ENCODE measurements around the gene NMUR1. TPM values are rescaled to one million over a fixed set of nuclear protein-coding genes. Genes with fewer than 3 reads are reported as not detected.

The NMUR1 gene
- total RNA-seq, 2 donors from 2014 or later: 0.07 to 0.29 TPM

GRCh38 chr2:231576465-231576864 lies 46.2 kb upstream of the NMUR1 start:
- peaks cover 4% of the 10 kb centered on the region for H3K27me3 Mint-ChIP-seq (ENCODE audit: insufficient read depth)
- no peak overlapping the region for H3K4me3 Mint-ChIP-seq
- Histone ChIP-seq H3K9me3 (ENCODE audit: control insufficient read depth, low read length) (no peaks in the 10 kb centered on the region), H3K9ac (ENCODE audit: extremely low read depth, low read length, poor library complexity, severe bottlenecking) (peak overlapping the region; percentile 1), H3K36me3 (ENCODE audit: control insufficient read depth, insufficient read depth, low read length) (no peaks in the 10 kb centered on the region), H3K4me1 (ENCODE audit: control insufficient read depth, insufficient read depth, low read length) (peaks cover 3% of the 10 kb centered on the region), H3K4me3 (ENCODE audit: low read length) (no peak overlapping the region), H3K27me3 (ENCODE audit: control insufficient read depth, insufficient read depth, low read length, poor library complexity, severe bottlenecking) (no peaks in the 10 kb centered on the region), H3K27ac (ENCODE audit: low read depth, low read length) (peak overlapping the region; percentile 30)
- DNase-seq: no peak
- H3K9me3 Mint-ChIP-seq: peaks cover 6% of the 10 kb centered on the region
- WGBS, 2 experiments (ENCODE audit: insufficient coverage in 1 of 2, insufficient read length in 1 of 2): 90% methylated on average over 4 of the region's 4 CpGs; no CpG with 5 or more reads in 1 of the 2 experiments
- H3K4me1 Mint-ChIP-seq: peaks cover 28% of the 10 kb centered on the region
- H3K36me3 Mint-ChIP-seq (ENCODE audit: low read depth): peaks cover 2% of the 10 kb centered on the region
- TF ChIP-seq CTCF (conservative IDR thresholded peaks at IDR 0.05): no peak
- peak overlapping the region; percentile 23 for H3K27ac Mint-ChIP-seq

- Histone ChIP-seq H3K36me3 (ENCODE audit: control insufficient read depth, insufficient read depth, low read length) (no peaks in the 10 kb centered on the region), H3K27me3 (ENCODE audit: control insufficient read depth, insufficient read depth, low read length, poor library complexity, severe bottlenecking) (no peaks in the 10 kb centered on the region), H3K27ac (ENCODE audit: low read depth, low read length) (no peak overlapping the region), H3K9me3 (ENCODE audit: control insufficient read depth, low read length) (no peaks in the 10 kb centered on the region), H3K4me1 (ENCODE audit: control insufficient read depth, insufficient read depth, low read length) (peaks cover 3% of the 10 kb centered on the region), H3K9ac (ENCODE audit: extremely low read depth, low read length, poor library complexity, severe bottlenecking) (no peak overlapping the region), H3K4me3 (ENCODE audit: low read length) (no peak overlapping the region)
- no peak for TF ChIP-seq CTCF (conservative IDR thresholded peaks at IDR 0.05)
- 95 to 97% methylated on average over 5 to 10 of the region's 10 CpGs for WGBS, 2 experiments (ENCODE audit: insufficient coverage in 1 of 2, insufficient read length in 1 of 2)
- H3K27ac Mint-ChIP-seq: peak overlapping the region; percentile 23
- no peak for DNase-seq
- H3K36me3 Mint-ChIP-seq (ENCODE audit: low read depth): peaks cover 2% of the 10 kb centered on the region
- H3K4me1 Mint-ChIP-seq: peaks cover 28% of the 10 kb centered on the region
- H3K9me3 Mint-ChIP-seq: peaks cover 6% of the 10 kb centered on the region
- H3K4me3 Mint-ChIP-seq: no peak overlapping the region
- H3K27me3 Mint-ChIP-seq (ENCODE audit: insufficient read depth): peaks cover 3% of the 10 kb centered on the region
Measured at GRCh38 chr2:231575612-231576256, 45.5 kb upstream of the NMUR1 start.

- Mint-ChIP-seq H3K27ac (peak overlapping the region; percentile 79), H3K9me3 (peaks cover 3% of the 10 kb centered on the region), H3K4me3 (no peak overlapping the region), H3K4me1 (peaks cover 31% of the 10 kb centered on the region), H3K36me3 (ENCODE audit: low read depth) (peaks cover 2% of the 10 kb centered on the region), H3K27me3 (ENCODE audit: insufficient read depth) (no peaks in the 10 kb centered on the region)
- TF ChIP-seq CTCF (conservative IDR thresholded peaks at IDR 0.05): no peak
- peak; percentile 69 for DNase-seq
- no peak overlapping the region for H3K27ac ChIP-seq (ENCODE audit: low read depth, low read length)
- H3K36me3 ChIP-seq (ENCODE audit: control insufficient read depth, insufficient read depth, low read length): no peaks in the 10 kb centered on the region
- no peaks in the 10 kb centered on the region for H3K9me3 ChIP-seq (ENCODE audit: control insufficient read depth, low read length)
- H3K4me1 ChIP-seq (ENCODE audit: control insufficient read depth, insufficient read depth, low read length): peaks cover 3% of the 10 kb centered on the region
- H3K9ac ChIP-seq (ENCODE audit: extremely low read depth, low read length, poor library complexity, severe bottlenecking): no peak overlapping the region
- no peak overlapping the region for H3K4me3 ChIP-seq (ENCODE audit: low read length)
- no peaks in the 10 kb centered on the region for H3K27me3 ChIP-seq (ENCODE audit: control insufficient read depth, insufficient read depth, low read length, poor library complexity, severe bottlenecking)
- WGBS, 2 experiments (ENCODE audit: insufficient coverage in 1 of 2, insufficient read length in 1 of 2): 89 to 90% methylated on average over 13 to 15 of the region's 15 CpGs
Measured at GRCh38 chr2:231573698-231574421, 43.6 kb upstream of the NMUR1 start.

All from endodermal cell (in vitro differentiated cells).